MM.1S (cell line): ENCODE measurements around the gene C13orf46.

ENCODE experiments used
- DNase-seq: peaks from one replicate; pipeline ENCODE4 v3.0.0-alpha.2; 2015
- H2AFZ ChIP-seq: fragments of 300-600 bp; sonication (generic); 2 replicates; pipeline ENCODE4 v1.6.0; 2016; ENCODE audit warnings: antibody characterized with exemption, low read length
- H3F3A ChIP-seq: fragments of 300-600 bp; sonication (generic); 2 replicates; pipeline ENCODE4 v1.6.1; 2016; ENCODE audit warnings: mild to moderate bottlenecking, antibody characterized with exemption, low read length, moderate library complexity, mixed read lengths; ENCODE audit not compliant: insufficient read depth
- H3K27ac ChIP-seq: fragments of 300-600 bp; sonication (generic); 2 replicates; pipeline ENCODE4 v1.5.1; 2016; ENCODE audit warnings: mild to moderate bottlenecking, low read length
- H3K27me3 ChIP-seq: fragments of 300-600 bp; sonication (generic); replicated peaks from 2 replicates; pipeline ENCODE4 v1.6.0; 2016; ENCODE audit warnings: low read length; ENCODE audit not compliant: insufficient read depth
- H3K36me3 ChIP-seq: fragments of 300-600 bp; sonication (generic); replicated peaks from 2 replicates; pipeline ENCODE4 v1.6.1; 2016; ENCODE audit warnings: mild to moderate bottlenecking, low read length, mixed read lengths; ENCODE audit not compliant: insufficient read depth
- H3K4me1 ChIP-seq: fragments of 300-600 bp; sonication (generic); 2 replicates; pipeline ENCODE4 v1.6.1; 2016; ENCODE audit warnings: low read length, mixed read lengths
- H3K4me2 ChIP-seq: fragments of 300-600 bp; sonication (generic); 2 replicates; pipeline ENCODE4 v1.6.0; 2016; ENCODE audit warnings: low read depth, low read length
- H3K4me3 ChIP-seq: fragments of 300-600 bp; sonication (generic); 2 replicates; pipeline ENCODE4 v1.5.1; 2016; ENCODE audit warnings: low read length, mixed read lengths
- H3K79me2 ChIP-seq: fragments of 300-600 bp; sonication (generic); 2 replicates; pipeline ENCODE4 v1.6.1; 2016; ENCODE audit warnings: mixed run types, low read length, mixed read lengths
- H3K9ac ChIP-seq: fragments of 300-600 bp; sonication (generic); 2 replicates; pipeline ENCODE4 v1.6.1; 2016; ENCODE audit warnings: low read length, mixed read lengths
- H3K9me2 ChIP-seq: fragments of 300-600 bp; sonication (generic); replicated peaks from 2 replicates; pipeline ENCODE4 v1.6.1; 2016; ENCODE audit warnings: mild to moderate bottlenecking, low read length, mixed read lengths; ENCODE audit not compliant: insufficient read depth
- H3K9me3 ChIP-seq: fragments of 300-600 bp; sonication (generic); replicated peaks from 2 replicates; pipeline ENCODE4 v1.6.1; 2016; ENCODE audit warnings: mild to moderate bottlenecking, low read length, mixed read lengths; ENCODE audit not compliant: insufficient read depth
- H4K20me1 ChIP-seq: fragments of 300-600 bp; sonication (generic); 2 replicates; pipeline ENCODE4 v1.6.1; 2016; ENCODE audit warnings: mild to moderate bottlenecking, low read length, moderate library complexity, mixed read lengths; ENCODE audit not compliant: insufficient read depth
- EZH2 ChIP-seq: fragments of 300-600 bp; sonication (generic); optimal IDR thresholded peaks from 2 replicates; pipeline ENCODE3; 2017; ENCODE audit warnings: low read depth, mild to moderate bottlenecking, antibody characterized with exemption, low read length, mixed read lengths
- EZH2phosphoT487 ChIP-seq: fragments of 300-600 bp; sonication (generic); IDR thresholded peaks from 2 replicates; pipeline ENCODE4 v1.6.1; 2018; ENCODE audit warnings: antibody characterized with exemption, low read length
- TF ChIP-seq, protein P1 (sequence below): fragments of 300-600 bp; sonication (generic); IDR thresholded peaks from 2 replicates; pipeline ENCODE4 v1.5.1; 2016; ENCODE audit warnings: antibody characterized with exemption, low read length, mixed read lengths

The C13orf46 gene

DNA sequence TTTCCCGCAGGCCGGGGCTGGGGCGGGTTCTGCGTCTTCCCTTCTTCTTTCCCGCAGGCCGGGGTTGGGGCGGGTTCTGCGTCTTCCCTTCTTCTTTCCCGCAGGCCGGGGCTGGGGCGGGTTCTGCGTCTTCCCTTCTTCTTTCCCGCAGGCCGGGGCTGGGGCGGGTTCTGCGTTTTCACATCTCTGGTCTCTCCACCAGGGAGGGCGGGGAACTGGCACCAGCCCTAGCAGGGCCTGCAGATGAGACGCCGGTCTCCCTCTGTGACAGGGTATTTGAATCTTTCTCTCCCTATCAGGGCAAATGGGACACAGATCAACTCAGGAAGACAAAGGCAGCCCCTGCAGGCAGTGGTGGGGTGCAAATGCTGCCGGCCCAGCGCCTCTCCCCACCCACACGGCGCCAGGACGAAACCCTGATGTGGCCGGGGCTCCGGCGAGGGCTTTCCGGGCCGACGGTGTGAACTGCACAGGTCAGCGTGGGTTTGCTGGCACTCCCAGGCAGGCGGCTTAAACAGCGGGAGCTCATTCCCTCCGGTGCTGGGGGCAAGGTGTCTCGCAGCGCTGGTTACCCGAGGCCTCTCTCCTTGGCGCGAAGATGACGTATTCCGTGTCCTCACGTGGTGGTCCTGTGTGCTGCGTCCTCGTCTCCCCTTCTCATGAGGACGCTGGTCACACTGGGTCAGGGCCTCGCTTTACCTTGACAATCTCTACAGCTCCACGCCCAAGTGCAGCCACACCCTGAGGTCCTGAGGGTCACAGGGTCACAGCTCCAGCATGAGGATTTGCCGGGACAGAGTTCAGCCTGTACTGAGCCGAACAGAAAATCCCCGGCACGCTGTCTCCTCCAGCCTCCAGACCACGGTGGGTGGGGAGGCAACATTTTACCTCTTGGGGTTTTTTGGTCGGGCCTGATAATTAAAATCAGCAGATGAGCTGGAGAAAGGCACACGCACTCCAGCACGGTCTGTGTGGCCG is 717 bp upstream of the C13orf46 start:
- Histone ChIP-seq H3K27me3 (no peaks in the 10 kb centered on the region), H3F3A (no peaks in the 10 kb centered on the region), H2AFZ (no peak overlapping the region), H3K4me1 (no peaks in the 10 kb centered on the region), H3K36me3 (peaks cover 15% of the 10 kb centered on the region; the same call in 1 of the 2 replicates), H3K4me2 (no peak overlapping the region), H3K9ac (no peak overlapping the region), H3K9me3 (no peaks in the 10 kb centered on the region), H3K79me2 (no peaks in the 10 kb centered on the region), H3K27ac (no peak overlapping the region), H3K9me2 (no peaks in the 10 kb centered on the region), H3K4me3 (no peak overlapping the region), H4K20me1 (no peaks in the 10 kb centered on the region)
- TF ChIP-seq EZH2phosphoT487 = no peak
- TF ChIP-seq, protein P1, sequence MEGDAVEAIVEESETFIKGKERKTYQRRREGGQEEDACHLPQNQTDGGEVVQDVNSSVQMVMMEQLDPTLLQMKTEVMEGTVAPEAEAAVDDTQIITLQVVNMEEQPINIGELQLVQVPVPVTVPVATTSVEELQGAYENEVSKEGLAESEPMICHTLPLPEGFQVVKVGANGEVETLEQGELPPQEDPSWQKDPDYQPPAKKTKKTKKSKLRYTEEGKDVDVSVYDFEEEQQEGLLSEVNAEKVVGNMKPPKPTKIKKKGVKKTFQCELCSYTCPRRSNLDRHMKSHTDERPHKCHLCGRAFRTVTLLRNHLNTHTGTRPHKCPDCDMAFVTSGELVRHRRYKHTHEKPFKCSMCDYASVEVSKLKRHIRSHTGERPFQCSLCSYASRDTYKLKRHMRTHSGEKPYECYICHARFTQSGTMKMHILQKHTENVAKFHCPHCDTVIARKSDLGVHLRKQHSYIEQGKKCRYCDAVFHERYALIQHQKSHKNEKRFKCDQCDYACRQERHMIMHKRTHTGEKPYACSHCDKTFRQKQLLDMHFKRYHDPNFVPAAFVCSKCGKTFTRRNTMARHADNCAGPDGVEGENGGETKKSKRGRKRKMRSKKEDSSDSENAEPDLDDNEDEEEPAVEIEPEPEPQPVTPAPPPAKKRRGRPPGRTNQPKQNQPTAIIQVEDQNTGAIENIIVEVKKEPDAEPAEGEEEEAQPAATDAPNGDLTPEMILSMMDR = no peak
- no peak for TF ChIP-seq EZH2
- DNase-seq = no peak

DNA sequence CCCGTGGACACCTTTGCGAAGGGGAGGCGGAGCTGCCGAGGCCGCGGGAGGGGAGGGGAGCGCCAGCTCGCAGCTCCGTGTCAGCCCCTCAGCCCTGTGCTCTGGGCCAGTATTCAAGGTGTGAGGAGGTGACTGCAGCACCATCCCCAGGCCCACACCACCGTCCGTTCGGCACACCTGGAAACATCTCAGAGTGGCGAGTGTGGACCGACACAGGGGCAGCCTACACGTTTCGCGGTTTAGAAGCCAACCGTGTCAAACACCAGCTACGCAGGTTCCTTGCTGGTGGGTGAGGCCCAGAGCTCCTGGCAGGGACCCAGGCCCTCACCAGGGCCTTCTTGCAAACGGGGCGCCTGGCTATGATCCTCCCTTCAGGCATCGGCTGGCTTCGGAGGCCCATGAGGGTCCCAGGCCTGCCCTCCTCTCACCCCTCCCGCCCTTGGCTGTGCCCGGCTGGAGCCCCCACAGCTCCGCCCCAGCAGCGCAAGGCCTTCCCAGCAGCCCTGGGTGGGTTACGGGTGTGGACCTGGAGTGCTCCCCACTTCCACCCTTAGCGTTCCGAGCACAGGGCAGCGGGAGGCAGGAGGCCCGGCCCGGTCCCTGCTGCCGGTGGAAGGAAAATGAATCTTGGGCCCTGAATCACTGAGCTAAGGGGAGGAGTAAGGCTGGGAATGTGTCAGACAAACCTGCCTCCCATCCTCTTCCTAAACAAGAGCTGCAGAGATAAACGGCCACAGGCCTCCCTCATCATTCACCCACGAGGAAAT is 1.2 kb downstream of the C13orf46 start:
- Histone ChIP-seq H3K9me2 (no peaks in the 10 kb centered on the region), H3K4me1 (no peaks in the 10 kb centered on the region), H3K79me2 (no peaks in the 10 kb centered on the region), H4K20me1 (no peaks in the 10 kb centered on the region), H3K4me3 (no peak overlapping the region), H3K9ac (no peak overlapping the region), H3K9me3 (no peaks in the 10 kb centered on the region), H3K27ac (no peak overlapping the region), H3K27me3 (no peaks in the 10 kb centered on the region), H3F3A (no peaks in the 10 kb centered on the region), H2AFZ (no peak overlapping the region), H3K4me2 (no peak overlapping the region), H3K36me3 (0 out of 2 replicates have a peak, but pooled peaks cover 3% of the 10 kb centered on the region)
- TF ChIP-seq EZH2 (no peak), EZH2phosphoT487 (no peak)
- TF ChIP-seq, protein P1 = no peak
- no peak for DNase-seq

DNA sequence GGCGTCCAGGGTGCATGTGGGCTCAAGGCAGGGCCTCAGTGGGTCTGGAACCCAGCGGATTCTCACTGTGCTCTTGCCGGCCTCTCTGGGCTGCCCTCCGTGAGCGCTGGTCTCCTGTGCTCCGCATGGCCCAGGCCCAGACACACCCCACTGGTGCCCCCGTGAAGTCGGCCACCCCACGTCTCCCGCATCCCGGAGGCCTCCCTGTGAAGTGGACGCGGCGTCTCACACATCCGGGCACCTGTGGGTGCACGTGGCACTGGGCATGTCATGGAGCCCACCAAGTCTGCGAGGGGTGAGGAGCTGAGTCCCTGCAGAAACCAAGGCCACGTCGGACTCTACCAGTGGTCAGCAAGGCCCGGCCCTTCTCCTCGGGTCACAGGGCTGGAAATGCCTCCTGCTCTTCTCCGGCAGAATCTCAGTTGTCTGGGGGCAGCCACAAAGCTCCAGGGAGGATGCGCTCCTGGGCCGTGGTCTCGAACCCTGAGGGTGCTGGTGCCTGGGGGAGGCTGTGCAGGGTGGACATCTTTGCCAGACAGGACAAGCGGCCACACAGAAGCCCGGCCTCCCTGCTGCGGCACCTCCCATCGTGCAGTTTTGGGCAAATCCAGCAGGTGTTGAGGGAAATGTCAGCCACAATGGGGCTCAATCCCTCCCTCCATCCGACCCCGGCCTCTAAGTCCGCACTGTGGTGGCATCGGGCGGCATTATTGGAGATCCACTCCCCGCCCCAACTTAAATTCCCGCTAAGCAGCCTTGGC is 2.2 kb downstream of the C13orf46 start:
- H3K9me2 ChIP-seq = no peaks in the 10 kb centered on the region
- H4K20me1 ChIP-seq = no peaks in the 10 kb centered on the region
- H3K4me3 ChIP-seq = no peak overlapping the region
- H2AFZ ChIP-seq = no peak overlapping the region
- DNase-seq = no peak
- no peak overlapping the region for H3K27ac ChIP-seq
- H3K4me2 ChIP-seq = no peak overlapping the region
- H3K4me1 ChIP-seq = no peaks in the 10 kb centered on the region
- H3K9me3 ChIP-seq = no peaks in the 10 kb centered on the region
- H3K36me3 ChIP-seq = 0 out of 2 replicates have a peak, but pooled peaks cover 3% of the 10 kb centered on the region
- no peaks in the 10 kb centered on the region for H3K79me2 ChIP-seq
- H3K9ac ChIP-seq = no peak overlapping the region
- H3F3A ChIP-seq = no peaks in the 10 kb centered on the region
- no peak for TF ChIP-seq EZH2phosphoT487
- TF ChIP-seq, protein P1 = no peak
- TF ChIP-seq EZH2 = no peak
- no peaks in the 10 kb centered on the region for H3K27me3 ChIP-seq
